Fibroblast of pulmonary artery (primary cell): Measurements from ENCODE around the gene INTS2.

ENCODE experiments used
- DNase-seq: peaks from one replicate; pipeline ENCODE4 v3.0.0-alpha.2; 2010; ENCODE audit warnings: low read depth
- H3K4me3 ChIP-seq: replicated peaks from 2 replicates; pipeline ENCODE4 v1.5.1; 2011; ENCODE audit warnings: low read depth, mild to moderate bottlenecking, control low read depth, low read length, moderate library complexity
- TF ChIP-seq, protein P1 (sequence below): IDR thresholded peaks from 2 replicates; pipeline ENCODE4 v1.5.1; 2011; ENCODE audit warnings: mild to moderate bottlenecking, control low read depth, low read length, inconsistent platforms; ENCODE audit errors: missing control alignments

Gene INTS2

DNA sequence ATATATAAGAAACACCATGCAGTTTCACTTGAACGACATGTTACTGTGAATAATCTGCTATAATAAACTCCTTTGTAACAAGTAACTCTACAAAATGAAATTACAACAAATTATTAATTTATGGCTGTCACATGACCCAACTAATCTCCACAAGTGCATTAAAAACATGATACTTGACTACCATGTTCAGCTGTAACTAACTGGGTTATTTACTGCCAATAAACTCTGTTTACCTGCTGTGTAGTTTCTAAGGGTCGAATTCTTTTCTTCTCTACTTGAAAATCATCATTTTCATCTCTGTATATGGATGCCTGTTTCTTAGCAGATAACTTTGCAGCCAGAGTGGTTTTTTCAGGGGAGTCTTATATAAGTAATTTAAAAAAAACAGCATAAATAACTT is 78.9 kb downstream of the INTS2 start:
- no peak for DNase-seq
- TF ChIP-seq, protein P1, sequence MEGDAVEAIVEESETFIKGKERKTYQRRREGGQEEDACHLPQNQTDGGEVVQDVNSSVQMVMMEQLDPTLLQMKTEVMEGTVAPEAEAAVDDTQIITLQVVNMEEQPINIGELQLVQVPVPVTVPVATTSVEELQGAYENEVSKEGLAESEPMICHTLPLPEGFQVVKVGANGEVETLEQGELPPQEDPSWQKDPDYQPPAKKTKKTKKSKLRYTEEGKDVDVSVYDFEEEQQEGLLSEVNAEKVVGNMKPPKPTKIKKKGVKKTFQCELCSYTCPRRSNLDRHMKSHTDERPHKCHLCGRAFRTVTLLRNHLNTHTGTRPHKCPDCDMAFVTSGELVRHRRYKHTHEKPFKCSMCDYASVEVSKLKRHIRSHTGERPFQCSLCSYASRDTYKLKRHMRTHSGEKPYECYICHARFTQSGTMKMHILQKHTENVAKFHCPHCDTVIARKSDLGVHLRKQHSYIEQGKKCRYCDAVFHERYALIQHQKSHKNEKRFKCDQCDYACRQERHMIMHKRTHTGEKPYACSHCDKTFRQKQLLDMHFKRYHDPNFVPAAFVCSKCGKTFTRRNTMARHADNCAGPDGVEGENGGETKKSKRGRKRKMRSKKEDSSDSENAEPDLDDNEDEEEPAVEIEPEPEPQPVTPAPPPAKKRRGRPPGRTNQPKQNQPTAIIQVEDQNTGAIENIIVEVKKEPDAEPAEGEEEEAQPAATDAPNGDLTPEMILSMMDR: no peak
- H3K4me3 ChIP-seq: no peak overlapping the region

DNA sequence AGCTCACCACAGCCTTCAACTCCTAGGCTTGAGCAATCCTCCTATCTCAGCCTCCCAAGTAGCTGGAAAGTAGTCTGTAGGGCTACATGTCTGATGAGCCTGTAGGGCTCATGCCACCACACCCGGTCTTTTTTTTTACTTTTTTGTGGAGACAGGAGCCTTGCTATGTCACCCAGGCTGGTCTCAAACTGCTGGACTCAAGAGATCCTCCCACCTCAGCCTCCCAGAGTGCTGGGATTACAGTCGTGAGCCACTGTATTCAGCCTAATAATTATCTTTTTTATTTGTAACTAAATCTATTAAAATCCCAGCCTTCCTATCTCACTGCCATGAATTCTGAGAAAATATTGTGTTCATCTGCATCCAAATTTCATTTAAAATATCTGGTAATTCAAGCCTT is 79.5 kb downstream of the INTS2 start:
- TF ChIP-seq, protein P1: no peak
- H3K4me3 ChIP-seq: no peak overlapping the region
- no peak for DNase-seq

DNA sequence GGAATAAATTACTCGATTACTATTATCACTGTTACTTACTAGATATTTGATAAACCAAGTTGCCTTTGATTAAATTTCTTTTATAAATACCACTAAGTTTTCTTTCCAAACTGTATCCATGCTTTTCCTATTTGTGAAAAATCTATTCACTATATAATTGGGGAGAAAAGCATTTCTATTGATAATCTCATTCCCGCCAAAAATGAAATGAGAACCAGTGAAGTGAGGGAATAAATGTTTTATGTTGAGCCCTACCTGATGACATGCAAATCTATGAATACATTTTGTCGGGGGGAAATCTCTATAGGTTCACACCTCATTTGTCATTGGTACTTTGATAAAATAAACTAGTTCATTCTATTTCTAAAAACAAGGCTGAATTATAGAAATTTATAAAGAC is 80.1 kb downstream of the INTS2 start:
- TF ChIP-seq, protein P1: no peak
- no peak for DNase-seq
- H3K4me3 ChIP-seq: no peak overlapping the region

GRCh38 chr17:61846761-61847375 is 80.9 kb downstream of the INTS2 start:
- TF ChIP-seq, protein P1: no peak
- no peak for DNase-seq
- no peak overlapping the region for H3K4me3 ChIP-seq

DNA sequence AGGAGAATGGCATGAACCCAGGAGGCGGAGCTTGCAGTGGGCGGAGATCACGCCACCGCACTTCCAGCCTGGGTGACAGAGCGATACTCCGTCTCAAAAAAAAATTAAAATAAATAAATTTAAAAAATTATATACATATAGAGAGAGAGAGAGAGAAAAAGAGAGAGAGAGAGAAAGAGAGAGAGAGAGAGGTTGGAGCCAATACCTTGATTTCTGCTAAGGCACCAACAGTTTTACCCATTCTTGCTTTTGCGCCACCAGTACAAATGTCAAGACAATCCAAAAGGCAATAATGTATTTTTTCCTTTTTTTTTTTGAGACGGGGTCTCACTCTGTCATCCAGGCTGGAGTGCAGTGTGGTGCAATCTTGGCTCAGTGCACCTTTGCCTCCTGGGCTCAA is 81.7 kb downstream of the INTS2 start:
- H3K4me3 ChIP-seq: no peak overlapping the region
- TF ChIP-seq, protein P1: no peak
- no peak for DNase-seq

DNA sequence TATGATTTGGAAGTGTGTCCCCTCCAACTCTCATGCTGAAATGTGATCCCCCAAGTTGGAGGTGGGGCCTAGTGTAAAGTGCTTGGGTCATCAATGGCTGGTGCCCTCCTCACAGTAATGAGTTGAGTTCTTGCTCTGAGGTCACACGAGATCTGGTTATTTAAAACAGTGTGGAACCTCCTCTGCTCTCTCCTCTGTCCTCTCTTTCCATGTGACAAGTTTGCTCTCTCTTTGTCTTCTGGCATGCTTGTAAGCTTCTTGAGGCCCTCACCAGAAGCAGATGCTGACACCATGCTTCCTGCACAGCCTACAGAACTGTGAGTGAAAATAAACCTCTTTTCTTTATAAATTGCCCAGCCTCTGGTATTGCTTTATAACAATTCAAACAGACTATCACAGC is 84.3 kb downstream of the INTS2 start:
- DNase-seq: no peak
- TF ChIP-seq, protein P1: no peak
- H3K4me3 ChIP-seq: no peak overlapping the region

- TF ChIP-seq, protein P1: no peak
- no peak overlapping the region for H3K4me3 ChIP-seq
- no peak for DNase-seq
Measured at GRCh38 chr17:61842899-61843298, 84.9 kb downstream of the INTS2 start.
